Activated naive CD4-positive, alpha-beta T cell treated with anti-CD3 and anti-CD28 coated beads for 36 hours (primary cell): ENCODE measurements around the gene MAGI2. TPM values are rescaled to one million over a fixed set of nuclear protein-coding genes. Genes with fewer than 3 reads are reported as not detected.
"Not testable (repeated sequence)": the region's sequence is repeated elsewhere in the genome, so short reads cannot be mapped to it uniquely, and the experiment has no call there.

Experiments
- CTCF ChIA-PET: fragments of 350-600 bp; sonication (Branson Sonifier 250); formaldehyde crosslinking; loops from one replicate; lab custom pipeline; 2021; ENCODE audit warnings: antibody characterized with exemption; lab: Charles Lee
- DNase-seq: peaks from one replicate; pipeline ENCODE4 v3.0.0-alpha.2; 2020
- H3K27ac Mint-ChIP-seq: one replicate; pipeline ENCODE4 v1.8.0; 2021; ENCODE audit warnings: mild to moderate bottlenecking, mixed read lengths
- H3K27me3 Mint-ChIP-seq: one replicate; pipeline ENCODE4 v1.8.0; 2021; ENCODE audit warnings: low read depth, mixed read lengths
- H3K36me3 Mint-ChIP-seq: one replicate; pipeline ENCODE4 v1.8.0; 2021; ENCODE audit warnings: low read depth, mixed read lengths
- H3K4me1 Mint-ChIP-seq: one replicate; pipeline ENCODE4 v1.8.0; 2021; ENCODE audit warnings: low read depth, mixed read lengths
- H3K4me3 Mint-ChIP-seq: one replicate; pipeline ENCODE4 v1.8.0; 2021; ENCODE audit warnings: mild to moderate bottlenecking, moderate library complexity, mixed read lengths
- H3K9me3 Mint-ChIP-seq: one replicate; pipeline ENCODE4 v1.8.0; 2021; ENCODE audit warnings: mixed read lengths
- intact Hi-C: fragments of 100-400 bp; cut with micrococcal nuclease; formaldehyde crosslinking; loops from one replicate; pipeline ENCODE4 v1.15.1; 2023
- total RNA-seq, 2 experiments: library from RNA; stranded (reverse); gene quantifications; one replicate each; pipeline ENCODE4 v1.2.3, GENCODE V29; 2021

MAGI2 gene
- total RNA-seq, 2 experiments from 2014 or later: 0.07 to 0.19 TPM

GRCh38 chr7:78322231-78322630, 1131.2 kb downstream of the MAGI2 start:
- intact Hi-C loops, H3K27me3 Mint-ChIP-seq, H3K36me3 Mint-ChIP-seq, H3K27ac Mint-ChIP-seq, H3K4me1 Mint-ChIP-seq, H3K4me3 Mint-ChIP-seq, CTCF ChIA-PET, H3K9me3 Mint-ChIP-seq, DNase-seq: not testable (repeated sequence)

- CTCF ChIA-PET: no interaction called here
- peaks cover 2% of the 10 kb centered on the region for H3K9me3 Mint-ChIP-seq
- no peak overlapping the region for H3K4me3 Mint-ChIP-seq
- H3K4me1 Mint-ChIP-seq: no peaks in the 10 kb centered on the region
- intact Hi-C loops: no loop called here
- no peaks in the 10 kb centered on the region for H3K27me3 Mint-ChIP-seq
- no peak overlapping the region for H3K27ac Mint-ChIP-seq
- no peaks in the 10 kb centered on the region for H3K36me3 Mint-ChIP-seq
- no peak for DNase-seq
Observed at GRCh38 chr7:78317371-78317770, 1136.1 kb downstream of the MAGI2 start.

- no peak overlapping the region for H3K4me3 Mint-ChIP-seq
- CTCF ChIA-PET: no interaction called here
- no peaks in the 10 kb centered on the region for H3K27me3 Mint-ChIP-seq
Observed at GRCh38 chr7:78316110-78316509, 1137.4 kb downstream of the MAGI2 start.

DNA sequence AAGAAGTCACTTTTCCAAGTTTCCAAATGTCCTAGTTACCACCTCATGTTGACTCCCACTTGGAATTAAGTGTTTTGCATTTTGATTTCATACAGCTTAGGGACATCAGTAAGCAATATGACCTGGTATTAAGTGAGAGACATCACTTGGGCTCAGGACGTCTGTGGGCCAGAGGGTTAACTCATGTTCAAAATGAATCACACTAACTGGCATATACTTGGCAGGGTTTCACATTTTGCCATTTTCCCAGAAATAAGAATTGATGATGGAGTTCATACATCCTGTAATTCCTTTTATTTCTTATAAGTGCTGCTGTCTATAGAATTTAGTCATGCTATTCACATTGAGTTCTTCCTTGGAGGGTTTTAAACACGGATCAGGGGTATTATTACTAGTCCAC, 1138.3 kb downstream of the MAGI2 start:
- no peaks in the 10 kb centered on the region for H3K36me3 Mint-ChIP-seq
- H3K9me3 Mint-ChIP-seq: no peaks in the 10 kb centered on the region
- CTCF ChIA-PET: no interaction called here
- DNase-seq: no peak
- no peaks in the 10 kb centered on the region for H3K27me3 Mint-ChIP-seq
- H3K4me1 Mint-ChIP-seq: no peaks in the 10 kb centered on the region
- no peak overlapping the region for H3K4me3 Mint-ChIP-seq
- intact Hi-C loops: no loop called here
- H3K27ac Mint-ChIP-seq: no peak overlapping the region

More at GRCh38 chr7:78316110-78316509, 1137.4 kb downstream of the MAGI2 start:
- Mint-ChIP-seq H3K36me3 (no peaks in the 10 kb centered on the region), H3K9me3 (no peaks in the 10 kb centered on the region), H3K4me1 (no peaks in the 10 kb centered on the region), H3K27ac (no peak overlapping the region)
- no peak for DNase-seq
- intact Hi-C loops: no loop called here

DNA sequence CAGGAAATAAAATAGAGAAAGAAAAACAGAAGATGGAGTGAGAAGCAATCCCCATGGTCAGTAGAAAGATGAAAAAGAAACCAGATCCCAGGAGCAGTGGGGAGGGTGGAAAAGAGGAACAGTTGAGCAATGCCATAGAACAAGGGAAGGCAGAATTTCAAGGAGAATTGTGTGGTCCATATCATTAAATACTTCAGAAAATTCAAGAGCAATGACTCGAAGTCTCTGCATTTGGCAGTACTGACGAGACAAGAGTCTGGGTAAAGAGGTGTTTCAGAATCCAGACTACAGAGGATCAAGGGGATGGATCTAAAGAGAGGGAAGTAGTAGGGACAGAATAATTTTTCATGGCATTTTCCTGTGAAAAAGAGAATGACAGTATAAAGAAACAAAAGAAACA, 1142.3 kb downstream of the MAGI2 start:
- Mint-ChIP-seq H3K4me3 (no peak overlapping the region), H3K4me1 (no peaks in the 10 kb centered on the region), H3K27me3 (no peaks in the 10 kb centered on the region), H3K9me3 (no peaks in the 10 kb centered on the region), H3K36me3 (no peaks in the 10 kb centered on the region), H3K27ac (no peak overlapping the region)
- no peak for DNase-seq
- CTCF ChIA-PET: no interaction called here
- intact Hi-C loops: no loop called here

GRCh38 chr7:78307892-78308291, 1145.6 kb downstream of the MAGI2 start:
- no peaks in the 10 kb centered on the region for H3K27me3 Mint-ChIP-seq
- H3K9me3 Mint-ChIP-seq: no peaks in the 10 kb centered on the region
- H3K27ac Mint-ChIP-seq: no peak overlapping the region
- intact Hi-C loops: no loop called here
- H3K4me3 Mint-ChIP-seq: no peak overlapping the region
- CTCF ChIA-PET: no interaction called here
- H3K36me3 Mint-ChIP-seq: no peaks in the 10 kb centered on the region
- no peaks in the 10 kb centered on the region for H3K4me1 Mint-ChIP-seq
- DNase-seq: no peak

DNA sequence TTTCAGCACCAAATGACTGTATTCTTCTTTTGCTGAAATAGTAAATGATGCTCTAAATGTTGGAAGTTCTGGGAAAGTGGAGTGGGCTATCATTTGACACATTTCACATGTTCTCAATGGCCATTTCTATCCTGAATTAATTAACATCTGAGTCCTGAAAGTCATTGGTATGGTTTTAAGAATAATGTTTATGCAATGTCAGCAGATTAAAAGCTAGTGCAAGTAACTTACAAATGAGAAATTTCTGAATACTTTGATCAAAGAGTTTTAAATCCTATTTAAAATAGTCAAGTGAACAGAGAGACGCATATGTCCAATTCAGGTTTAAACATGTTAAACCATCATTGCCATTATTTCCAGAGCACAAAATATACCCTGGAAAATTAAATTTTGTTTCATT, 1146.8 kb downstream of the MAGI2 start:
- Mint-ChIP-seq H3K27me3 (no peaks in the 10 kb centered on the region), H3K27ac (no peak overlapping the region), H3K4me3 (no peak overlapping the region), H3K9me3 (no peaks in the 10 kb centered on the region), H3K36me3 (no peaks in the 10 kb centered on the region), H3K4me1 (no peaks in the 10 kb centered on the region)
- CTCF ChIA-PET: no interaction called here
- DNase-seq: no peak
- intact Hi-C loops: no loop called here

- CTCF ChIA-PET: no interaction called here
- no peaks in the 10 kb centered on the region for H3K36me3 Mint-ChIP-seq
- H3K27me3 Mint-ChIP-seq: no peaks in the 10 kb centered on the region
- intact Hi-C loops: no loop called here
- peaks cover 1% of the 10 kb centered on the region for H3K9me3 Mint-ChIP-seq
- no peak overlapping the region for H3K27ac Mint-ChIP-seq
- no peak for DNase-seq
- H3K4me3 Mint-ChIP-seq: no peak overlapping the region
- H3K4me1 Mint-ChIP-seq: no peaks in the 10 kb centered on the region
Observed at GRCh38 chr7:78301407-78301806, 1152.1 kb downstream of the MAGI2 start.

- peaks cover 1% of the 10 kb centered on the region for H3K9me3 Mint-ChIP-seq
- no peak overlapping the region for H3K4me3 Mint-ChIP-seq
- H3K27ac Mint-ChIP-seq: no peak overlapping the region
- H3K4me1 Mint-ChIP-seq: no peaks in the 10 kb centered on the region
- H3K36me3 Mint-ChIP-seq: no peaks in the 10 kb centered on the region
- CTCF ChIA-PET: no interaction called here
- DNase-seq: no peak
- intact Hi-C loops: no loop called here
- no peaks in the 10 kb centered on the region for H3K27me3 Mint-ChIP-seq
Observed at GRCh38 chr7:78299088-78299487, 1154.4 kb downstream of the MAGI2 start.

DNA sequence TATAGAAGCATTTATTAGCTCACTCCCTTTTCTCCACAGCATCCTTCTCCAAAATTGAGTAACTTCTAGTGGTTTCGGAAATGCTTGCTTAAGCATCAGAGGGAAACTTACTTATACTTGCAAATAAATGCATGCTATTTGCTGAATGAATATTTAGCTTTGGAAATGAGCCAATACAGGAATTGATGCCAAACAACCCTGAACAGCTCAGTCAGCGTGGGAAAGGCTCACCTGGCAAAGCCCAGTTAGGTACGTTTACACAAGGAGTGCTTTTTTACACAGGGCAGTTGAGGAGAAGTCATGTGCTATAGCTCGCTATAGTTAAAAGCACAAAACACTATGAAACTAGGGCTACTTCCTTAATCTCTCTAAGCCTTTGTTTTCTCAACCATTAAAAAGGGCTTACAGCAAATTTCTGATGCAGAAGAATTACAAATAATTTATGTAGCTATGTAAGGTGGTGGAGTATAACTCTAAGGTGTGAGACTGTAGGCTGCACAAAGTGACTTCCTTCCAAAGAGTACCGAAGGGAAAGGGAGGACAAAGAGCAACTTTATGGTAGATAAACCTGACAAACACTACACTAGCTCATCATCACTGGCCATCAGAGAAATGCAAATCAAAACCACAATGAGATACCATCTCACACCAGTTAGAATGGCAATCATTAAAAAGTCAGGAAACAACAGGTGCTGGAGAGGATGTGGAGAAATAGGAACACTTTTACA, 1156.7 kb downstream of the MAGI2 start:
- Mint-ChIP-seq H3K4me1 (no peaks in the 10 kb centered on the region), H3K27me3 (no peaks in the 10 kb centered on the region), H3K4me3 (no peak overlapping the region), H3K9me3 (peaks cover 4% of the 10 kb centered on the region), H3K27ac (no peak overlapping the region), H3K36me3 (no peaks in the 10 kb centered on the region)
- no peak for DNase-seq
- CTCF ChIA-PET: interaction anchor here (0.6 kb wide), 1 partner anchor 1385 kb away, joined by 8 read pairs; no protein-coding TSS in a partner anchor
- intact Hi-C loops: no loop called here

DNA sequence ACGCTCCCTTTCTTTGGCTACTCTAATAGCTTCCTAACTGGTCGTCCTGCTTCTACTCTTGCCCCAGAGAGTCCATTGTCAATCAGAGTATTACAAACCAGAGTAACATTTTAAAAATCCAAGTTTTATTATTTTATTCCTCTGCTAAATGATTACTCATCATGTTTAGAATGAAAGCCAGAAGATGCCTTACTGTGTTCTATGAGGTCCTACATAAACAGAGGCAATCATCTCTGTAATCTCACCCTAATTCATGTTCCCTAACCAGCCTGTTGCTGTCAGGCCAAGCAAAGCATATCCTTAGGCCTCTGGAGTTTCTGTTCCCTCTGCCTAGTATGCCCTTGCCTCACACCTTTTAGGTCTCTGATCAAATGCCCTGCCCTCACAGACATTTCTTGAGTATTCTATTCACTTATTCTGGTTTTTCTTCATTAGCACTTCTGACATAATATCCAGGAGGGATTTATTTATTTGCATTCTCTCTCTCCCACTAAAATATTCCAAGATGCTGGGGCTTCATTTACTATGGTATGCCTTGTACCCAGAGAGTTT, 1157.3 kb downstream of the MAGI2 start:
- H3K27ac Mint-ChIP-seq: no peak overlapping the region
- H3K9me3 Mint-ChIP-seq: peaks cover 4% of the 10 kb centered on the region
- CTCF ChIA-PET: interaction anchor here (0.6 kb wide), 1 partner anchor 1386 kb away, joined by 8 read pairs; no protein-coding TSS in a partner anchor
- no peaks in the 10 kb centered on the region for H3K36me3 Mint-ChIP-seq
- DNase-seq: no peak
- intact Hi-C loops: no loop called here
- no peaks in the 10 kb centered on the region for H3K4me1 Mint-ChIP-seq
- H3K27me3 Mint-ChIP-seq: no peaks in the 10 kb centered on the region
- no peak overlapping the region for H3K4me3 Mint-ChIP-seq

DNA sequence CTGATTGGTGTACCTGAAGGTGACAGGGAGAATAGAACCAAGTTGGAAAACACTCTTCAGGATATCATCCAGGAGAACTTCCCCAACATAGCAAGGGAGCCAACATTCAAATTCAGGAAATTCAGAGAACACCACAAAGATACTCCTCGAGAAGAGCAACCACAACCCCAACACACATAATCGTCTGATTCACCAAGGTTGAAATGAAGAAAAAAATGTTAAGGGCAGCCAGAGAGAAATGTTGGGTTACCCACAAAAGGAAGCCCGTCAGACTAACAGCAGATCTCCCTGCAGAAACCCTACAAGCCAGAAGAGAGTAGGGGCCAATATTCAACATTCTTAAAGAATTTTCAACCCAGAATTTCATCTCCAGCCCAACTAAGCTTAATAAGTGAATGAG, 1164.0 kb downstream of the MAGI2 start:
- H3K4me1 Mint-ChIP-seq, H3K27me3 Mint-ChIP-seq, intact Hi-C loops, H3K27ac Mint-ChIP-seq, CTCF ChIA-PET, H3K4me3 Mint-ChIP-seq, H3K9me3 Mint-ChIP-seq, H3K36me3 Mint-ChIP-seq, DNase-seq: not testable (repeated sequence)

- no peak overlapping the region for H3K27ac Mint-ChIP-seq
- DNase-seq: no peak
- no peaks in the 10 kb centered on the region for H3K36me3 Mint-ChIP-seq
- CTCF ChIA-PET: interaction anchor here (0.9 kb wide), 1 partner anchor 58 kb away, joined by 3 read pairs; no protein-coding TSS in a partner anchor
- no peaks in the 10 kb centered on the region for H3K9me3 Mint-ChIP-seq
- intact Hi-C loops: no loop called here
- H3K4me3 Mint-ChIP-seq: no peak overlapping the region
- peaks cover 3% of the 10 kb centered on the region for H3K27me3 Mint-ChIP-seq
- no peaks in the 10 kb centered on the region for H3K4me1 Mint-ChIP-seq
Observed at GRCh38 chr7:78284945-78285344, 1168.5 kb downstream of the MAGI2 start.
